ENCODE measurements around the gene ANKRD52.
"Not testable (repeated sequence)": the region's sequence is repeated elsewhere in the genome, so short reads cannot be mapped to it uniquely, and the experiment has no call there.

Gene ANKRD52

DNA sequence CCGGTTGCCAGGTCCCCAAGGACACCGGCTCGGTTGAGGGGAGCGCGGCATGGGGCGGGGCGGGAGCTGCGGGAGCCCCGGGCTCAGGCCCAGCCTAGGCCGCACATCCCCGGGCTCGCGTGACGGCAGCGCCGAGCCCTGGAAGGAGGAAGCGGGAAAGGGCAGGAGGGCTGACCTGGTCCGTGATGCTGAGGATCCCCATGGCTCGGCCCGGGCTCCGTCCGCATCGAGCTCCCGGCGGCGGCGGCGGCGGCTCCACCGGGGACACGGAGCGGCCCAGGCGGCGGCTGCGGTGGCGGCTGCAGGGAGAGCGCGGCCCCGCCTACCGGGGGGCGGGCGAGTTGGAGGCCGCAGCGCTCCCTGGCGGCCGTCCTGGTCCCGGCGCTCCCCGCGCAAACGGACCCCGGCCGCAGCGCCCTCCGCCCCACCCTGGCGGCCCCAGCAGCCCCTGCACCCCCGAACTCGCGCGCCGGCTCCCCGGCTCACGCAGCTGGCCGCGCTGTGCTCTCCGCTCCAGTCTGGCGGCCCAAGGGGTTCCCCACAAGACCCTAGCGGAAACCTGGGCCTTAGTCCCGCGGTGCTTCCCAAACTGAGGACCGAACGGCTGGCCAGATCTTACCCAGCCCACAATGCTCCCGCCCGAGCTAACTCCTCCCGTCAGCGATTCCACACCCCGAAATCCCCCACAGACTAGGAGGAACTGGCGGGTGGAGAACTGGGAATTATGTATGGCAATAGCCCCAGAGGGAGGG, at the start of gene ANKRD52:
Gene ANKRD52 (minus strand): TSS at position 317 of the 752 bp plus-strand sequence. CDS start 115 bp downstream, at position 202.
- DNase-seq: peak; percentile 81

GRCh38 chr12:56307221-56307965, 49.2 kb upstream of the ANKRD52 start:
- DNase-seq: no peak

DNA sequence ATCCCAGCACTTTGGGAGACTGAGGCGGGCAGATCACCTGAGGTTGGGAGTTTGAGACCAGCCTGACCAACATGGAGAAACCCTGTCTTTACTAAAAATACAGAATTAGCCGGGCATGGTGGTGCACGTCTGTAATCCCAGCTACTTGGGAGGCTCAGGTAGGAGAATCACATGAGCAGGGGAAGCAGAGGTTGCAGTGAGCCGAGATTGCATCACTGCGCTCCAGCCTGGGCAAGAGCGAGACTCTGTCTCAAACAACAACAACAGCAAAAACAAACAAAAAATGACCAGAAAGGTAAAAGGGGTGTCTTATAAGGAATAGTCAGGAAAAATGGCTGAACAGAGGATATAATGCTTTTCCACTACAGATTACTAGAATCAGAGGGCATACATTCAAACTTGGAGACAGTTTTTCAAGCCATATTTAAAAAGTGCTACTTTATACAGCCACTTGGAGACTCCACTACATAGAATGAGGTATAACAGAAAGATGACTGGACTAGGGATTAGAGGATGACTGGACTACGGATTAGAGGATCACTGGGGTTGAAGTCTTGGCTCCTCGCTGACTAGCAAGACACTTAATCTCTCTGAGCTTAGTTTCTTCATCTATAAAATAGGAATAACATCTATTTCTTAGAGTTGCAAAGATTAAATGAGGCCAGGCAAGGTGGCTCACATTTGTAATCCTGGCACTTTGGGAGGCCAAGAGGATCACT, 46.8 kb upstream of the ANKRD52 start:
- no peak for DNase-seq

- no peak for DNase-seq
Observed at GRCh38 chr12:56304276-56304675, 46.1 kb upstream of the ANKRD52 start.

- no peak for DNase-seq
Observed at GRCh38 chr12:56300644-56301464, 42.7 kb upstream of the ANKRD52 start.

- peak; percentile 98 for DNase-seq
Observed at GRCh38 chr12:56299853-56300643, 41.9 kb upstream of the ANKRD52 start, which contains the start of gene CS. Gene CS, minus strand, starts transcription at chr12:56300330. Its CDS starts 129 bp downstream, at chr12:56300201.

GRCh38 chr12:56299308-56299852, 41.2 kb upstream of the ANKRD52 start:
- DNase-seq: peak; percentile 16

DNA sequence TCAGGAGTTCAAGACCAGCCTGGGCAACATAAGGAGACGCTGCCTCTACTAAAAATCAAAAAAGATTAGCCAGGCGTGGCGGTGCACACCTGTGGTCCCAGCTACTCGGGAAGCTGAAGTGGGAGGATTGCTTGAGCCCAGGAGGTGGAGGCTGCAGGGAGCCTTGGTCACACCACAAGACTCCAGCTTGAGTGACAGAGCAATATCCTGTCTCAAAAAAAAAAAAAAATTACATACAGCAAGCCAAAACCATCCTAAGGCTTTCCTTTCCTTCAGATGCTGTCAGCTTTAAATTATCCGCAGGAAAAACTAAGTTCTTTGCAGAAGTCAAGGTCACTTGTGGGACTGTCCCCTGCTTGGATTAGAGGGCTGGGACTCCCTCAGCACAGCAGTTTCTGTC, 40.6 kb upstream of the ANKRD52 start:
- DNase-seq: no peak

DNA sequence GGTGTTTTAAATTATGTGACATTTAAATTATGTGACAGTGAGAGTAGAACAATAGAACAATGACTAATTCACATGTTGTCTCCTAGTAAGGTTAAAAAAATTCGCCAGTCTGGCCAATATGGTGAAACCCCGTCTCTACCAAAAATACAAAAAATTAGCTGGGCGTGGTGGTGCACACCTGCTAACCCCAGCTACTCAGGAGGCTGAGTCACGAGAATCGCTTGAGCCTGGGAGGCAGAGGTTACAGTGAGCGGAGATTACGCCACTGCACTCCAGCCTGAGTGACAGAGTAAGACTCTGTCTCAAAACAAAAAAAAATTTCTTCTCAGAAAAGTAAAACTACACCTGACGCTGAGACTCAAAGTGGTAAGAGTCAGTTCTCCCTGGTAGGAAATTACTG, 39.2 kb upstream of the ANKRD52 start:
- DNase-seq: no peak

DNA sequence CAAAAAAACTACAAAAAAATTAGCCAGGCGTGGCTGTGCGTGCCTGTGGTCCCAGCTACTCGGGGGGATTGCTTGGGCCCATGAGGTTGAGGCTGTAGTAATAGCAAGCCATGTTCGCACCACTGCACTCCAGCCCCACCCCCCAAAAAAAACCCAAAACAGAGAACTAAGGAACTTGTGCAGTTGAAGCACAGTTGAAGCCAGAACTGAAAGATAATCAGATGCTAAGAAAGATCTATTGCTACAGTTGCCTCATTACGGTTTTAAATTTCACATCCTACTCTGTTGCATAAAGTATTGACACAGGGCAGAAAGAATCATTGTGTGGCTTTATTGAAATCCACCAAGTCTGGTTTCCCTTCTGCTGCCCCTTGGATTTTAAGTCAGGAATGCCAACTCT, 38.1 kb upstream of the ANKRD52 start:
- no peak for DNase-seq

DNA sequence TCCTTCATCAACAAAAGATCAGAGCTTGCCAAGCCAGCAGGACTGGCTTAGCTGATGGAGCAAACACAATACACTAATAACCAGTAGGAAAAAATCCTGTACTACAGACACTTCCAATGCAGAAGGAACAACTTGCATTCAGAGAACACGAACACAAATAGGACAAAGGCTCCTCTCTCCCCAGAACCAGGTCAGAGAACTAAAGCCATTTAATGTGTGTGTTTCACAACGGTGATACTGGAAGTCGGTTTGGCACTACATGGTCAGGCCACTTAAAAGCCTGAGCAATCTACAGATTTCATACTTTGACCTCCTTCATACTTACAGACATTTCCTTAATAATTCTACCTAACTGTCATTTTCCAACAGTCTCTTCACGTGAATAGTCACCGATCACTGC, 35.6 kb upstream of the ANKRD52 start:
- no peak for DNase-seq

- DNase-seq: no peak
Observed at GRCh38 chr12:56288705-56289387, 30.7 kb upstream of the ANKRD52 start.

- no peak for DNase-seq
Observed at GRCh38 chr12:56286044-56286830, 28.1 kb upstream of the ANKRD52 start.

GRCh38 chr12:56284263-56284662, 26.1 kb upstream of the ANKRD52 start:
- DNase-seq: not testable (repeated sequence)

GRCh38 chr12:56282579-56282978, 24.4 kb upstream of the ANKRD52 start:
- no peak for DNase-seq

DNA sequence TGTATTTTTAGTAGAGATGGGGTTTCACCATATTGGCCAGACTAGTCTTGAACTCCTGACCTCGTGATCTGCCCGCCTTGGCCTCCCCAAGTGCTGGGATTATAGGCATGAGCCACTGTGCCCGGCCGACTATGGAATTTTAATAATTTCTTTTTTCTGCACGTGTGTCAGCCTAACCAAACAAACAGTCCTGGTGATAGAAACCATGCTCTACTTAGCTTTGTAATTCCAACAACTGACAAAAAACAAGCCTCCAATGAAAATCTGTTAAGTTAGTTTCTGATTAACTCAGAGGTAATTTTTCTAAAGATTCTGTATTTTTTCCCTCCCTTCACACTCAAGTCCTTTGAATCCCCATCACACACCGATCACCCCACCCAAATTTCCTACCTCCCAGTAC, 23.8 kb upstream of the ANKRD52 start:
- no peak for DNase-seq

GRCh38 chr12:56280849-56281248, 22.7 kb upstream of the ANKRD52 start:
- DNase-seq: no peak

DNA sequence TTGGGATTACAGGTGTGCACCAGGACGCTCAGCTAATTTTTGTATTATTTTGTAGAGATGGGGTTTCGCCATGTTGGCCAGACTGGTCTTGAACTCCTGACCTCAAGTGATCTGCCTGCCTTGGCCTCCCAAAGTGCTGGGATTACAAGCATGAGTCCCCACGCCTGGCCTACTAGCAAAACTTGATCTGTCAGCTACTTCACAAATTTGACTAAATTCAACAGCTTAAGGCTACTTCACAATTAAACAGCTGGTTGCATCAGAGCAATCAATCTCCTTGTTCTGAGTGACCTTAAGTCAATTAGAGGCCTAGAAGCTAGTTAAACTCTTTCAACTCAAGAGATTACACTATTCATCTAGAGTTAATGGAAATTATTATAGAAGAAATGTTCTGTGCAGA, 20.7 kb upstream of the ANKRD52 start:
- DNase-seq: no peak

GRCh38 chr12:56274299-56274698, 16.1 kb upstream of the ANKRD52 start:
- no peak for DNase-seq

- DNase-seq: not testable (repeated sequence)
Observed at GRCh38 chr12:56272468-56272867, 14.3 kb upstream of the ANKRD52 start.

Measured in stimulated activated CD4-positive, alpha-beta T cell treated with anti-CD3 and anti-CD28 coated beads, Interleukin-12 subunit alpha, Interleukin-12 subunit beta, amount 100 ng/mL, for 4 hours (primary cell).